HG03196 (cell line): ENCODE measurements around the gene VAPB.

Source experiments
- ATAC-seq: cut with Tn5 transposase; IDR thresholded peaks from one replicate; pipeline ENCODE4 v1.9.1; 2021; ENCODE audit not compliant: unreplicated experiment

VAPB gene

GRCh38 chr20:58377766-58378401, 11.1 kb upstream of the VAPB start:
- ATAC-seq, result no peak

- ATAC-seq, result no peak
Measured at GRCh38 chr20:58378704-58379103, 10.3 kb upstream of the VAPB start.

GRCh38 chr20:58381627-58382026, 7.4 kb upstream of the VAPB start:
- no peak for ATAC-seq

- ATAC-seq, result no peak
Measured at GRCh38 chr20:58382096-58382495, 6.9 kb upstream of the VAPB start.

GRCh38 chr20:58384821-58385220, 4.2 kb upstream of the VAPB start:
- no peak for ATAC-seq

- ATAC-seq, result no peak
Measured at GRCh38 chr20:58388028-58388601, 914 bp upstream of the VAPB start.

GRCh38 chr20:58389324-58389967, 417 bp downstream of the VAPB start:
- ATAC-seq, result peak; percentile 28

GRCh38 chr20:58389968-58390658, 1.1 kb downstream of the VAPB start:
- no peak for ATAC-seq

- ATAC-seq, result no peak
Measured at GRCh38 chr20:58390659-58391035, 1.6 kb downstream of the VAPB start.

GRCh38 chr20:58392286-58392685, 3.3 kb downstream of the VAPB start:
- no peak for ATAC-seq

GRCh38 chr20:58393299-58393698, 4.3 kb downstream of the VAPB start:
- no peak for ATAC-seq

- no peak for ATAC-seq
Measured at GRCh38 chr20:58394801-58395200, 5.8 kb downstream of the VAPB start.

- no peak for ATAC-seq
Measured at GRCh38 chr20:58395604-58396003, 6.6 kb downstream of the VAPB start.

- ATAC-seq, result no peak
Measured at GRCh38 chr20:58397429-58397828, 8.4 kb downstream of the VAPB start.

- ATAC-seq, result no peak
Measured at GRCh38 chr20:58398254-58398653, 9.2 kb downstream of the VAPB start.

GRCh38 chr20:58399926-58400325, 10.9 kb downstream of the VAPB start:
- ATAC-seq, result no peak

- ATAC-seq, result no peak
Measured at GRCh38 chr20:58401162-58401561, 12.1 kb downstream of the VAPB start.

GRCh38 chr20:58402305-58402704, 13.3 kb downstream of the VAPB start:
- ATAC-seq, result no peak

GRCh38 chr20:58402827-58403226, 13.8 kb downstream of the VAPB start:
- no peak for ATAC-seq

GRCh38 chr20:58403272-58403671, 14.2 kb downstream of the VAPB start:
- ATAC-seq, result no peak

- ATAC-seq, result no peak
Measured at GRCh38 chr20:58405504-58406291, 16.7 kb downstream of the VAPB start.
